Epithelial cell of proximal tubule (primary cell): ENCODE results near the gene CLEC1A. TPM values are rescaled to one million over a fixed set of nuclear protein-coding genes. Genes with fewer than 3 reads are reported as not detected.

Experiments used
- DNase-seq: peaks from one replicate; pipeline ENCODE4 v3.0.0-alpha.2; 2011; ENCODE audit warnings: low read depth
- H3K4me3 ChIP-seq: 2 replicates; pipeline ENCODE4 v1.5.1; 2011; ENCODE audit warnings: low read depth, mild to moderate bottlenecking, low read length
- CTCF ChIP-seq: conservative IDR thresholded peaks from 2 replicates; pipeline ENCODE4 v1.5.1; 2012; ENCODE audit warnings: low read depth, mild to moderate bottlenecking, low read length
- total RNA-seq: library from RNA; depleted of rRNA; stranded (reverse); fragments of >200 nt; gene quantifications from 2 replicates; pipeline ENCODE4 v1.2.3, GENCODE V29; 2015

The CLEC1A gene
- total RNA-seq, 1 donor from 2014 or later = not detected

GRCh38 chr12:10073261-10073660, 25.5 kb downstream of the CLEC1A start:
- DNase-seq = no peak
- TF ChIP-seq CTCF = no peak
- no peak overlapping the region for H3K4me3 ChIP-seq

- DNase-seq = no peak
- no peak for TF ChIP-seq CTCF
- no peak overlapping the region for H3K4me3 ChIP-seq
Observed at GRCh38 chr12:10072131-10072530, 26.7 kb downstream of the CLEC1A start.

- no peak for DNase-seq
- no peak for TF ChIP-seq CTCF
- H3K4me3 ChIP-seq = no peak overlapping the region
Observed at GRCh38 chr12:10070380-10070779, 28.4 kb downstream of the CLEC1A start.

GRCh38 chr12:10069976-10070375, 28.8 kb downstream of the CLEC1A start:
- no peak for TF ChIP-seq CTCF
- no peak overlapping the region for H3K4me3 ChIP-seq
- DNase-seq = no peak

- no peak for TF ChIP-seq CTCF
- H3K4me3 ChIP-seq = no peak overlapping the region
- no peak for DNase-seq
Observed at GRCh38 chr12:10069099-10069498, 29.7 kb downstream of the CLEC1A start.

GRCh38 chr12:10068644-10069043, 30.1 kb downstream of the CLEC1A start:
- no peak overlapping the region for H3K4me3 ChIP-seq
- no peak for DNase-seq
- no peak for TF ChIP-seq CTCF

- DNase-seq = no peak
- no peak overlapping the region for H3K4me3 ChIP-seq
- no peak for TF ChIP-seq CTCF
Observed at GRCh38 chr12:10067942-10068341, 30.8 kb downstream of the CLEC1A start.
